ENCODE data around the gene PROSER3.

Gene PROSER3

GRCh38 chr19:35777961-35778360 is 20.0 kb downstream of the PROSER3 start:
- DNase-seq (ENCODE audit: insufficient read length, low spot score) (no peak), FAIRE-seq (no peak)
- TF ChIP-seq CTCF (IDR thresholded peaks at IDR 0.05; ENCODE audit: insufficient read depth, missing control alignments): no peak

- FAIRE-seq (no peak), DNase-seq (ENCODE audit: insufficient read length, low spot score) (no peak)
- no peak for TF ChIP-seq CTCF (IDR thresholded peaks at IDR 0.05; ENCODE audit: insufficient read depth, missing control alignments)
Observed at GRCh38 chr19:35779033-35779432, 21.1 kb downstream of the PROSER3 start.

GRCh38 chr19:35780058-35780457 is 22.1 kb downstream of the PROSER3 start:
- DNase-seq (ENCODE audit: insufficient read length, low spot score) (no peak), FAIRE-seq (no peak)
- TF ChIP-seq CTCF (IDR thresholded peaks at IDR 0.05; ENCODE audit: insufficient read depth, missing control alignments): no peak

- no peak for FAIRE-seq
- no peak for DNase-seq (ENCODE audit: insufficient read length, low spot score)
- no peak for TF ChIP-seq CTCF (IDR thresholded peaks at IDR 0.05; ENCODE audit: insufficient read depth, missing control alignments)
Observed at GRCh38 chr19:35780717-35781116, 22.7 kb downstream of the PROSER3 start.

- FAIRE-seq: no peak
- DNase-seq (ENCODE audit: insufficient read length, low spot score): no peak
- TF ChIP-seq CTCF (IDR thresholded peaks at IDR 0.05; ENCODE audit: insufficient read depth, missing control alignments): no peak
Observed at GRCh38 chr19:35781650-35782049, 23.7 kb downstream of the PROSER3 start.

GRCh38 chr19:35782589-35782988 is 24.6 kb downstream of the PROSER3 start:
- DNase-seq (ENCODE audit: insufficient read length, low spot score) (no peak), FAIRE-seq (no peak)
- TF ChIP-seq CTCF (IDR thresholded peaks at IDR 0.05; ENCODE audit: insufficient read depth, missing control alignments): no peak

- TF ChIP-seq CTCF (IDR thresholded peaks at IDR 0.05; ENCODE audit: insufficient read depth, missing control alignments): no peak
- FAIRE-seq (no peak), DNase-seq (ENCODE audit: insufficient read length, low spot score) (no peak)
Observed at GRCh38 chr19:35783469-35784434, 25.8 kb downstream of the PROSER3 start.

Measured in D721Med (cell line).